OCI-LY7 (cell line): ENCODE results near the gene YJEFN3. TPM values are rescaled to one million over a fixed set of nuclear protein-coding genes. Genes with fewer than 3 reads are reported as not detected.

Experiments used
- BruUV-seq: library from RNA; stranded (reverse); fragments of 400-500 nt; replicated peaks from 2 replicates; lab custom pipeline; 2021; lab: Mats Ljungman, UMichigan
- CTCF ChIA-PET: fragments of 300-600 bp; sonication (Branson Sonifier 250); formaldehyde crosslinking; loops from one replicate; lab custom pipeline; 2022; ENCODE audit warnings: antibody characterized with exemption; ENCODE audit not compliant: unreplicated experiment; lab: Charles Lee
- POLR2A ChIA-PET: fragments of 300-600 bp; sonication (Branson Sonifier 250); formaldehyde crosslinking; loops from one replicate; lab custom pipeline; 2022; ENCODE audit warnings: antibody characterized with exemption; lab: Charles Lee
- DNase-seq: peaks from one replicate; pipeline ENCODE4 v3.0.0-alpha.2; 2015; ENCODE audit warnings: low spot score
- H2AFZ ChIP-seq: fragments of 200-600 bp; sonication (generic), shearing (Covaris generic); 2 replicates; pipeline ENCODE4 v1.6.1; 2014; ENCODE audit warnings: mild to moderate bottlenecking, antibody characterized with exemption, low read length, moderate library complexity
- H3K27ac ChIP-seq: fragments of 200-600 bp; sonication (generic); 2 replicates; pipeline ENCODE4 v1.5.1; 2014; ENCODE audit warnings: mixed run types, low read depth, mild to moderate bottlenecking, moderate library complexity, low read length, inconsistent platforms; ENCODE audit not compliant: poor library complexity, severe bottlenecking
- H3K36me3 ChIP-seq: fragments of 200-600 bp; sonication (generic); 2 replicates; pipeline ENCODE4 v1.6.1; 2014; ENCODE audit warnings: mild to moderate bottlenecking, antibody characterized with exemption, low read length, moderate library complexity, mixed read lengths; ENCODE audit not compliant: insufficient read depth
- H3K4me1 ChIP-seq: fragments of 200-600 bp; sonication (generic); 2 replicates; pipeline ENCODE4 v1.5.1; 2014; ENCODE audit warnings: mild to moderate bottlenecking, low read length; ENCODE audit not compliant: insufficient read depth, poor library complexity, severe bottlenecking
- H3K4me2 ChIP-seq: fragments of 200-600 bp; sonication (generic); 2 replicates; pipeline ENCODE4 v1.6.1; 2014; ENCODE audit warnings: mild to moderate bottlenecking, low read length
- H3K4me3 ChIP-seq: fragments of 200-600 bp; sonication (generic); 2 replicates; pipeline ENCODE4 v1.5.1; 2014; ENCODE audit warnings: mild to moderate bottlenecking, low read depth, low read length; ENCODE audit not compliant: poor library complexity, severe bottlenecking
- H3K79me2 ChIP-seq: fragments of 200-600 bp; sonication (generic); 2 replicates; pipeline ENCODE4 v1.6.1; 2016; ENCODE audit warnings: low read depth, mild to moderate bottlenecking, low read length, moderate library complexity, mixed read lengths; ENCODE audit not compliant: insufficient read depth
- H3K9me2 ChIP-seq: fragments of 200-600 bp; sonication (generic); 2 replicates; pipeline ENCODE4 v1.6.1; 2016; ENCODE audit warnings: mild to moderate bottlenecking, low read length, mixed read lengths; ENCODE audit not compliant: insufficient read depth
- H3K9me3 ChIP-seq: fragments of 200-600 bp; sonication (generic); 2 replicates; pipeline ENCODE4 v1.6.1; 2014; ENCODE audit warnings: mild to moderate bottlenecking, mixed run types, low read length, mixed read lengths
- H4K20me1 ChIP-seq: fragments of 200-600 bp; sonication (generic); 2 replicates; pipeline ENCODE4 v1.6.1; 2014; ENCODE audit warnings: mild to moderate bottlenecking, antibody characterized with exemption, low read length, moderate library complexity, mixed read lengths; ENCODE audit not compliant: insufficient read depth
- EZH2phosphoT487 ChIP-seq: fragments of 200-600 bp; sonication (generic); IDR thresholded peaks from 2 replicates; pipeline ENCODE4 v1.6.1; 2018; ENCODE audit warnings: low read depth, borderline replicate concordance, mild to moderate bottlenecking, mixed run types, antibody characterized with exemption, low read length, moderate library complexity, mixed read lengths
- intact Hi-C: fragments of 100-400 bp; cut with micrococcal nuclease; formaldehyde crosslinking; loops from one replicate; pipeline ENCODE4 v1.10.0; 2022; ENCODE audit not compliant: unreplicated experiment
- total RNA-seq, 2 experiments: library from RNA; depleted of rRNA in 1 of 2; stranded (reverse); fragments of >200 nt in 1 of 2; shearing (Covaris generic) in 1 of 2; gene quantifications; 2 replicates each; pipeline ENCODE4 v1.2.3, GENCODE V29; 2014 to 2022
- TF ChIP-seq, protein P1 (sequence below): fragments of 200-600 bp; sonication (generic); conservative IDR thresholded peaks from 2 replicates; pipeline ENCODE4 v1.5.1; 2014; ENCODE audit warnings: mild to moderate bottlenecking, antibody characterized with exemption, low read length, moderate library complexity, mixed read lengths

Gene YJEFN3
- total RNA-seq, 2 experiments from 2014 or later, result 5.4 to 35.3 TPM

DNA sequence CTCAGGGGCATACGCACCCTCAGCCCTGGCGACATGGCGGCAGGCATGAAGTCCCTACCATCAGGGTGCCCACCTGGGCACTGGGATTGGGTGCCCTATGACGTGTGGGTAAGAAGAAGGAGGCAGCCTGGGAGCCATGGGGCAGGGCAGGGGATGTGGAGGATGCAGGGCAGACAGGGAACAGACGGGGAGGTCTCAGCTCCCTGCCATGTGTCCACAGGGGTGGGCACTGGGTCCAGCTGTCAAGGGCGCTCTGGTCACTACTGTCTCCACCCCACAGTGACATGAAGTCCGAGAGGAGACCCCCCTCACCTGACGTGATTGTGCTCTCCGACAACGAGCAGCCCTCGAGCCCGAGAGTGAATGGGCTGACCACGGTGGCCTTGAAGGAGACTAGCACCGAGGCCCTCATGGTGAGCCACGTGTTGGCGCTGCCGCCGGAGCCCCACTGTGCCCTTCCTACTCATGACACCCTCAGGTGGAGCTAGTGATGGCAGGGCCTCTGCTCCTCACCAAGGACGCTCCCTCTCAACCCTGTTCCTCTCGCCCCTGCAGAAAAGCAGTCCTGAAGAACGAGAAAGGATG, 36.6 kb upstream of the YJEFN3 start:
- Histone ChIP-seq H4K20me1 (0 out of 2 replicates have a peak, but pooled peaks cover 3% of the 10 kb centered on the region), H3K79me2 (peaks cover 28% of the 10 kb centered on the region), H2AFZ (no peak overlapping the region), H3K9me2 (no peaks in the 10 kb centered on the region), H3K4me1 (peaks cover 33% of the 10 kb centered on the region), H3K4me2 (no peak overlapping the region), H3K4me3 (no peak overlapping the region), H3K27ac (no peak overlapping the region), H3K36me3 (peaks cover 63% of the 10 kb centered on the region), H3K9me3 (no peaks in the 10 kb centered on the region)
- TF ChIP-seq, protein P1, sequence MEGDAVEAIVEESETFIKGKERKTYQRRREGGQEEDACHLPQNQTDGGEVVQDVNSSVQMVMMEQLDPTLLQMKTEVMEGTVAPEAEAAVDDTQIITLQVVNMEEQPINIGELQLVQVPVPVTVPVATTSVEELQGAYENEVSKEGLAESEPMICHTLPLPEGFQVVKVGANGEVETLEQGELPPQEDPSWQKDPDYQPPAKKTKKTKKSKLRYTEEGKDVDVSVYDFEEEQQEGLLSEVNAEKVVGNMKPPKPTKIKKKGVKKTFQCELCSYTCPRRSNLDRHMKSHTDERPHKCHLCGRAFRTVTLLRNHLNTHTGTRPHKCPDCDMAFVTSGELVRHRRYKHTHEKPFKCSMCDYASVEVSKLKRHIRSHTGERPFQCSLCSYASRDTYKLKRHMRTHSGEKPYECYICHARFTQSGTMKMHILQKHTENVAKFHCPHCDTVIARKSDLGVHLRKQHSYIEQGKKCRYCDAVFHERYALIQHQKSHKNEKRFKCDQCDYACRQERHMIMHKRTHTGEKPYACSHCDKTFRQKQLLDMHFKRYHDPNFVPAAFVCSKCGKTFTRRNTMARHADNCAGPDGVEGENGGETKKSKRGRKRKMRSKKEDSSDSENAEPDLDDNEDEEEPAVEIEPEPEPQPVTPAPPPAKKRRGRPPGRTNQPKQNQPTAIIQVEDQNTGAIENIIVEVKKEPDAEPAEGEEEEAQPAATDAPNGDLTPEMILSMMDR, result no peak
- TF ChIP-seq EZH2phosphoT487, result no peak
- no TSS peak for BruUV-seq
- ChIA-PET POLR2A (no interaction called here), CTCF (interaction anchor here (0.6 kb wide), 1 partner anchor 14 kb away, joined by 7 read pairs; no protein-coding TSS in a partner anchor)
- intact Hi-C loops, result loop anchor here (5.0 kb wide), 1 partner anchor 105 kb away; no protein-coding TSS in a partner anchor
- DNase-seq, result no peak

DNA sequence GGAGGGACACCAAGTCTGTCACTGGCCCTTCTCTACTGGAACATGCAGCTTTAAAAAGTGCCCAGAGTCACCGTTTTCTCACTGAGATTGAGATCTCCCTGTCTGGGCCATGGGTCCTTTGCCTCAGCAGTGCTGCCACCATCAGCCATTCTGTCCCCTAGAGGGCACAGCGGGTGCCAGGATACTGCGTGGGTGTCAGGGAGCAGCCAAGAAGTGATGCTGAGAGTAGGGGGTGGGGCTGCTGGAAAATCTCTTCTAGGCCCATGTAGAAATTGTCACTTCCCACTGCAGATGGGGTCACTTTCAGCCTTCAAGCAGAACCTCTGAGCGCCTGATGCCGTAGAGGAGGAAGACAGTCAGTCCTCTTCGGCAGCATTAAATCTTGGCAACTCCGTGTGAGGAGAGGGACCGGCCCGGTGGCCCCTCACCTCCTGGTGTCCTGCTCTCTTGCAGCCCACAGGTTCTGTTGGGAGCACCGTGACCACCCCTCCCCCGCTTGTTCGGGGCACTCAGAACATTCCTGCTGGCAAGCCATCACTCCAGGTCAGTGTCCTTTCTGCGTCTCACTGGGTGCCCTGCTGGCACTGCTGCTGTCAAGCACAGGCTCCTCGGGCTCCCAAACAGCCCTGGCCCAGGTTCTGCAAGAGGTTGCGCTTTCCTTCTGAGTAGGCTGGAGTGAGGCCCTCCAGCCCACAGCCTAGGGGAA, 34.7 kb upstream of the YJEFN3 start:
- H3K36me3 ChIP-seq, result peaks cover 81% of the 10 kb centered on the region
- intact Hi-C loops, result loop anchor here (5.0 kb wide), 1 partner anchor 107 kb away; no protein-coding TSS in a partner anchor
- H2AFZ ChIP-seq, result no peak overlapping the region
- H3K4me2 ChIP-seq, result no peak overlapping the region
- H3K79me2 ChIP-seq, result peaks cover 19% of the 10 kb centered on the region
- no peak for TF ChIP-seq EZH2phosphoT487
- TF ChIP-seq, protein P1, result no peak
- H3K9me3 ChIP-seq, result no peaks in the 10 kb centered on the region
- peaks cover 18% of the 10 kb centered on the region for H3K4me1 ChIP-seq
- no TSS peak for BruUV-seq
- ChIA-PET CTCF (no interaction called here), POLR2A (no interaction called here)
- H3K9me2 ChIP-seq, result no peaks in the 10 kb centered on the region
- H3K4me3 ChIP-seq, result no peak overlapping the region
- no peak overlapping the region for H3K27ac ChIP-seq
- no peak for DNase-seq
- 0 out of 2 replicates have a peak, but pooled peaks cover 3% of the 10 kb centered on the region for H4K20me1 ChIP-seq
